ENCODE data around the gene YBX2. TPM values are rescaled to one million over a fixed set of nuclear protein-coding genes. Genes with fewer than 3 reads are reported as not detected.
A peak's percentile ranks its signal among the peaks of the same experiment; 100 is the strongest.

Gene YBX2
- total RNA-seq, 1 donor from 2014 or later: 0.52 TPM

DNA sequence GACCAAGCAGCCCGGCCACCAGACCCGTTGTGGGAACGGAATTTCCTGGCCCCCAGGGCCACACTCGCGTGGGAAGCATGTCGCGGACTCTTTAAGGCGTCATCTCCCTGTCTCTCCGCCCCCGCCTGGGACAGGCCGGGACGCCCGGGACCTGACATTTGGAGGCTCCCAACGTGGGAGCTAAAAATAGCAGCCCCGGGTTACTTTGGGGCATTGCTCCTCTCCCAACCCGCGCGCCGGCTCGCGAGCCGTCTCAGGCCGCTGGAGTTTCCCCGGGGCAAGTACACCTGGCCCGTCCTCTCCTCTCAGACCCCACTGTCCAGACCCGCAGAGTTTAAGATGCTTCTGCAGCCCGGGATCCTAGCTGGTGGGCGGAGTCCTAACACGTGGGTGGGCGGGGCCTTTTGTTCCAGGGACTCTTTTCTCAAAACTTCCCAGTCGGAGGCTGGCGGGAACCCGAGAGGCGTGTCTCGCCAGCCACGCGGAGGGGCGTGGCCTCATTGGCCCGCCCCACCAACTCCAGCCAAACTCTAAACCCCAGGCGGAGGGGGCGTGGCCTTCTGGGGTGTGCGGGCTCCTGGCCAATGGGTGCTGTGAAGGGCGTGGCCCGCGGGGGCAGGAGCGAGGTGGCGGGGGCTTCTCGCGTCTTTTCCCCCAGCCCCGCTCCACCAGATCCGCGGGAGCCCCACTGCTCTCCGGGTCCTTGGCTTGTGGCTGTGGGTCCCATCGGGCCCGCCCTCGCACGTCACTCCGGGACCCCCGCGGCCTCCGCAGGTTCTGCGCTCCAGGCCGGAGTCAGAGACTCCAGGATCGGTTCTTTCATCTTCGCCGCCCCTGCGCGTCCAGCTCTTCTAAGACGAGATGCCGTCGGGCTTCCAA is 13.1 kb downstream of the YBX2 start, which contains the start of gene SLC2A4:
Gene SLC2A4, plus strand, starts transcription at position 645 of the 879 bp plus-strand sequence. Its CDS starts 217 bp downstream, at position 862.
- H3K4me3 ChIP-seq (ENCODE audit: low read length in 3 of 3): peak within 1 kb of the TSS; percentile 80 to 92 (median 89)

DNA sequence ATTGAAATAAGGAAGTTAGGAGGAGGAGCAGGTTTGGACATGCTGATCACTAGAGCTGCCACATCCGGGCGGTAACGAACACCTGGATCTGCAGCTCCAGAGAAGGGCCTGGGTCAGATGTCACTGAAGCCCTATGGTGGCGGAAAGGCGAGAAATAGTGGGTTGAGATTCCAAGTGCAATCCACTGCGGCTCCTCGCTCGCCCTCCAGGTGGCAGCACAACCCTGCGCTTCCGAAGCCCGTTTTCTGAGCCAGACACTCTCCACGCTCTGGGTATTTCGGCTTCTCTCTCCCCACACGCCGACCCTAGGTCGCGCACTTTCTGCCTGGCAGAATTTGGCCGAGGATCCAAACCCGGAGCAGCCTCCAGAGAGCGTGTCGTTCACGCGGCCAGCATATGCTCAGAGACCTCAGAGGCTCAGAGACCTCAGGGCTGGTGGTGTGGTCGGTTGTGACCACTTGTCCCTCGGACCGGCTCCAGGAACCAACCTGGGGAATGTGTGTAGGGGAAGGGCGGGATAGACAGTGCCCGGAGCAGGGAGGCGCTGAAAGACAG is 13.8 kb downstream of the YBX2 start:
- Histone ChIP-seq H3K9ac (ENCODE audit: low read depth in 1 of 3, low read length in 3 of 3) (peak overlapping the region; percentile 91 to 99 (median 97)), H3K4me1 (ENCODE audit: control insufficient read depth in 3 of 3, insufficient read depth in 3 of 3, low read length in 3 of 3) (peaks cover 45 to 55% (median 47%) of the 10 kb centered on the region in 3 donors), H3K27ac (ENCODE audit: low read depth, low read length) (peak overlapping the region; percentile 99)

More for the DNA sequence above, 13.1 kb downstream of the YBX2 start, which contains the start of gene SLC2A4:
- Histone ChIP-seq H3K36me3 (ENCODE audit: control insufficient read depth in 3 of 3, insufficient read depth in 3 of 3, low read length in 3 of 3) (peaks cover 26 to 37% (median 28%) of the 10 kb centered on the region in 3 donors), H3K9ac (ENCODE audit: low read depth in 1 of 3, low read length in 3 of 3) (peak within 1 kb of the TSS; percentile 97 to 99 (median 98)), H3K4me1 (ENCODE audit: control insufficient read depth in 3 of 3, insufficient read depth in 3 of 3, low read length in 3 of 3) (peaks cover 49 to 62% (median 54%) of the 10 kb centered on the region in 3 donors), H3K9me3 (ENCODE audit: control insufficient read depth in 3 of 3, low read length in 3 of 3) (no peaks in the 10 kb centered on the region), H3K27me3 (ENCODE audit: control insufficient read depth in 3 of 3, insufficient read depth in 3 of 3, low read length in 3 of 3) (peaks cover 0 to 2% (median 0%) of the 10 kb centered on the region in 3 donors), H3K27ac (ENCODE audit: low read depth, low read length) (peak within 1 kb of the TSS; percentile 99)

DNA sequence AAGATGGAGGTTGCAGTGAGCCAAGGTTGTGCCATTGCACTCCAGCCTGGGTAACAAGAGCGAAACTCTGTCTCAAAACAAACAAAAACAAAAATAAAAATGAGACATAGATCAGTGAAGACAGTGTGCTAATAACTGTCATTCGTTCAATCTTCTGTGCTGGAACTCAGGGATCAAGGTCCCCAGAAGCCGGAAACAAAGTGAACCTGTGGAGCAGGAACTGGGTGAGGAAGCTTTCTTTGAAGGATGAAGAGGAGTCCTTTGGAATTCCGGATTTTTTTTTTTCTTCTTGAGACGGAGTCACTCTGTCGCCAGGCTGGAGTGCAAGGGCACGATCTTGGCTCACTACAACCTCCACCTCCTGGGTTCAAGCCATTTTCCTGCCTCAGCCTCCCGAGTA is 15.0 kb downstream of the YBX2 start:
- no peaks in the 10 kb centered on the region for H3K9me3 ChIP-seq (ENCODE audit: control insufficient read depth in 3 of 3, low read length in 3 of 3)
- peaks cover 0 to 2% (median 0%) of the 10 kb centered on the region in 3 donors for H3K27me3 ChIP-seq (ENCODE audit: control insufficient read depth in 3 of 3, insufficient read depth in 3 of 3, low read length in 3 of 3)
- no peak overlapping the region for H3K4me3 ChIP-seq (ENCODE audit: low read length in 3 of 3)
- peak overlapping the region; percentile 99 for H3K27ac ChIP-seq (ENCODE audit: low read depth, low read length)
- peaks cover 7 to 18% (median 10%) of the 10 kb centered on the region in 3 donors for H3K36me3 ChIP-seq (ENCODE audit: control insufficient read depth in 3 of 3, insufficient read depth in 3 of 3, low read length in 3 of 3)
- peaks cover 33 to 43% (median 36%) of the 10 kb centered on the region in 3 donors for H3K4me1 ChIP-seq (ENCODE audit: control insufficient read depth in 3 of 3, insufficient read depth in 3 of 3, low read length in 3 of 3)
- H3K9ac ChIP-seq (ENCODE audit: low read depth in 1 of 3, low read length in 3 of 3): peak overlapping the region in 1 of 3 donors; percentile 99

More for the DNA sequence above, 13.8 kb downstream of the YBX2 start:
- H3K27me3 ChIP-seq (ENCODE audit: control insufficient read depth in 3 of 3, insufficient read depth in 3 of 3, low read length in 3 of 3): peaks cover 0 to 2% (median 0%) of the 10 kb centered on the region in 3 donors
- no peaks in the 10 kb centered on the region for H3K9me3 ChIP-seq (ENCODE audit: control insufficient read depth in 3 of 3, low read length in 3 of 3)
- peaks cover 19 to 30% (median 21%) of the 10 kb centered on the region in 3 donors for H3K36me3 ChIP-seq (ENCODE audit: control insufficient read depth in 3 of 3, insufficient read depth in 3 of 3, low read length in 3 of 3)
- H3K4me3 ChIP-seq (ENCODE audit: low read length in 3 of 3): peak overlapping the region; percentile 77 to 89 (median 78)

DNA sequence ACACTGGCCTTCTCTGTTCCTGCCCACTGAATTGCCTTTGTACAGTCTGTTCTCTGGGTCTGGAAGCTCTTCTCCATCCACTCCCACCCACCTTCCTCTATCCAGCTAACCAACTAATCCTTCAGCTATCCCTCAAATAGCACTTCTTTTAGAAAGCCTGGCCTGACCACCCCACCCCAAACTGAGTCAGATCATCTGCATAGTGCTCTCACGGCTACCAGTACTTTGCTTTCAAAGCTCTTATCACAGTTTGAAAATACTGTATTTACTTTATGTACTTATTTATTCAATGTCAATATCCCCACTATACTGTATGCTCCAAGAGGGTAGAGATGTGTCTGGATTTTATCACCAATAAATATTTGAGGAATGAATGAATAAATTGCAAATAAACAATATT is 27.7 kb downstream of the YBX2 start:
- H3K27ac ChIP-seq (ENCODE audit: low read depth, low read length): no peak overlapping the region
- peaks cover 15 to 24% (median 20%) of the 10 kb centered on the region in 3 donors for H3K27me3 ChIP-seq (ENCODE audit: control insufficient read depth in 3 of 3, insufficient read depth in 3 of 3, low read length in 3 of 3)
- peaks cover 8 to 16% (median 10%) of the 10 kb centered on the region in 3 donors for H3K4me1 ChIP-seq (ENCODE audit: control insufficient read depth in 3 of 3, insufficient read depth in 3 of 3, low read length in 3 of 3)
- no peaks in the 10 kb centered on the region for H3K9me3 ChIP-seq (ENCODE audit: control insufficient read depth in 3 of 3, low read length in 3 of 3)
- H3K36me3 ChIP-seq (ENCODE audit: control insufficient read depth in 3 of 3, insufficient read depth in 3 of 3, low read length in 3 of 3): no peaks in the 10 kb centered on the region
- no peak overlapping the region for H3K4me3 ChIP-seq (ENCODE audit: low read length in 3 of 3)
- H3K9ac ChIP-seq (ENCODE audit: low read depth in 1 of 3, low read length in 3 of 3): no peak overlapping the region

DNA sequence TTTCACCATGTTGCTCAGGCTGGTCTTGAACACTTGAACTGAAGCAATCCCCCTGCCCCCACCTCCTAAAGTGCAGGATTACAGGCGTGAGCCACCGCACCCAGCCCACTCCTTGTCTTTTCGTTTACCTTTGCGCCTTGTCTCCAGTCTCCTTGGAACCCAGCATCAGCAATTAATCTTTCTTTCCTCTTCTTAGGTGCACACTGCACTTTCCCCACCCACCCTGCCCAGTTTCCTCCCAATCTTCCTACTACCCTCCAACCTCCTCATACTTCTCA is 30.7 kb downstream of the YBX2 start:
- no peak overlapping the region for H3K27ac ChIP-seq (ENCODE audit: low read depth, low read length)
- H3K9me3 ChIP-seq (ENCODE audit: control insufficient read depth in 3 of 3, low read length in 3 of 3): no peaks in the 10 kb centered on the region
- peaks cover 13 to 26% (median 20%) of the 10 kb centered on the region in 3 donors for H3K4me1 ChIP-seq (ENCODE audit: control insufficient read depth in 3 of 3, insufficient read depth in 3 of 3, low read length in 3 of 3)
- H3K9ac ChIP-seq (ENCODE audit: low read depth in 1 of 3, low read length in 3 of 3): no peak overlapping the region
- peaks cover 25 to 40% (median 37%) of the 10 kb centered on the region in 3 donors for H3K27me3 ChIP-seq (ENCODE audit: control insufficient read depth in 3 of 3, insufficient read depth in 3 of 3, low read length in 3 of 3)
- H3K36me3 ChIP-seq (ENCODE audit: control insufficient read depth in 3 of 3, insufficient read depth in 3 of 3, low read length in 3 of 3): peaks cover 8 to 10% (median 9%) of the 10 kb centered on the region in 3 donors
- H3K4me3 ChIP-seq (ENCODE audit: low read length in 3 of 3): no peak overlapping the region

DNA sequence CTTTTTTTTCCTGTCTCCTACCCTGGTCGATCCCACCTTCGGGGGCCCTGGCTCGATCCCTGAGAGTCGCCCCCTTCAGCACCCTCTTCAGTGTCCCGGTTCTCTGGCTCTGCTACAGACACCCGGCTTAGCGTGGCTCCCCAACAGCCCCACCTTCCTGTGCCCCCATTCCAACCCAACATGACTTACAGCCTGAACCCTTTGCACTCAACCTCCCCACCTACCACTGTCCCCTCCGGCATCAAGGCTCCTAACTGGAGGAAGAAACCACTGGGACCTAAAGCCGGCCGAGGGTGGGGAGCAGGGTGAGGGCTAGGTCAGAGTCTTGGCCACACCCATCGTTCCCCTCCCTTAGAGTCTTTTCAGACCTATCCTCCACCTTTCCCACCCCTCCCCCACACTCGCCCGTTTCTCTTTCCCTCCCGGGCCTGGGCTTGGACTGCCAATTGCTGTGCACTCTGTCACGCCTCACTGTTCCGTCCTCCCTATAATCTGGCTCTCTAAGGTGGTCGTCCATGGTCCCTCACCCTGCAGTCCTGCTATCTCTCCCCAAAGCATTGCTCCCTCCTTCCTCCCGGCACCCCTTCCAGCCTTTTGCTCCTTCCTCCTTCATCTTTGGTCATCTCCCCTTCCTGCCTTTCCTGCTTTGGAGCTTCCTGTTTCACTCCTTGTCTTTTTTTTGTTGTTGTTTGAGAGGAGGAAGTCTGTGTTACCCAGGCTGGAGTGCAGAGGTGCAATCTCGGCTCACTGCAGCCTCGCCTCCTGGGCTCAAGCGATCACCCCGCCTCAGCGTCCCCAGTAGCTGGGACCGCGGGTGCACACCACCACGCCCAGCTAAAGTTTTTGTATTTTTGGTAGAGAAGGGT is 31.3 kb downstream of the YBX2 start:
- Histone ChIP-seq H3K9ac (ENCODE audit: low read depth in 1 of 3, low read length in 3 of 3) (no peak overlapping the region), H3K4me1 (ENCODE audit: control insufficient read depth in 3 of 3, insufficient read depth in 3 of 3, low read length in 3 of 3) (peaks cover 13 to 26% (median 20%) of the 10 kb centered on the region in 3 donors), H3K36me3 (ENCODE audit: control insufficient read depth in 3 of 3, insufficient read depth in 3 of 3, low read length in 3 of 3) (peaks cover 13 to 15% (median 14%) of the 10 kb centered on the region in 3 donors), H3K27ac (ENCODE audit: low read depth, low read length) (no peak overlapping the region), H3K4me3 (ENCODE audit: low read length in 3 of 3) (peak overlapping the region in 2 of 3 donors; percentile 45 to 54), H3K27me3 (ENCODE audit: control insufficient read depth in 3 of 3, insufficient read depth in 3 of 3, low read length in 3 of 3) (peaks cover 25 to 40% (median 37%) of the 10 kb centered on the region in 3 donors), H3K9me3 (ENCODE audit: control insufficient read depth in 3 of 3, low read length in 3 of 3) (no peaks in the 10 kb centered on the region)

DNA sequence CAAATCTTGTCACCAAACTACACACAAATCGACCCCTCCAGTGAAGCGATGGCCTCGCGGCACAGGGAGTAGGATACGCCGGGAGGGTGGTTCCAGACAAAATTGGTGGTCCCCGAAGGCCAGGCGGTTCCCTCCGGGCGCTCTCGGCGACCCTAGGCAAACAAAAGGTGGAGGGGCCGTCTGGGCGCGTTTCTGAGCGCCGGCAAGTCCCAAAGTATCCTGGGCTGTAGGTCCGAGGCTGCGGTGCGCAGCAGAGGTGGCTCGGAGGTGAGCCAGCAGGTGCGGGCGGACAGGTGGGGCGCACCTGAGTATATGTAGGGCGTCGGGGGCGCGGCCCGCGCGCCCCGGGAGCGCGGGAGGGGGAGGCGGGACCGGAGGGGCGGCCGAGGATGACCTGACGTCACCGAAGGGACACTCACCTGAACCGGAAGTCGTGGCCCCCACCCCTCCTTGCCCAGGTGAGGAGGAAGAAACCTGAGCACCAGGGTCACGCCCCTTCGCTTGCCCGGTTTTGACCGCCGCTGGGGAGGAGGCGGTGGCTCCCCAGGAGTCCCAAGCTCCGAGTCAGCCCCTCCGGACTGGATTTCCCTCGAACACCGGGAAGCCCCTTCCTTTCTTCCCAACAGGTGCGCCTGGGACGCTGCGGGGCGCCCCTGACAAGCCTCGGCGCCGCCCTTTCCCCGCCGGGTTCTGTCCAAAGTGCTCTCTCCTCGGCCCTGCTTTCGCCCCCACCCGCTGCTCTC is 32.1 kb downstream of the YBX2 start, which contains the start of gene CLDN7:
Gene CLDN7, minus strand, starts transcription at position 287 of the 743 bp plus-strand sequence. CDS start 435 bp downstream, outside the sequence.
- H3K9ac ChIP-seq (ENCODE audit: low read depth in 1 of 3, low read length in 3 of 3): peak within 1 kb of the TSS in 2 of 3 donors; percentile 59 to 71
- H3K4me3 ChIP-seq (ENCODE audit: low read length in 3 of 3): peak within 1 kb of the TSS; percentile 36 to 56 (median 45)
- no peak within 1 kb of the TSS for H3K27ac ChIP-seq (ENCODE audit: low read depth, low read length)
- peaks cover 15 to 21% (median 17%) of the 10 kb centered on the region in 3 donors for H3K36me3 ChIP-seq (ENCODE audit: control insufficient read depth in 3 of 3, insufficient read depth in 3 of 3, low read length in 3 of 3)
- H3K27me3 ChIP-seq (ENCODE audit: control insufficient read depth in 3 of 3, insufficient read depth in 3 of 3, low read length in 3 of 3): peaks cover 25 to 40% (median 37%) of the 10 kb centered on the region in 3 donors
- no peaks in the 10 kb centered on the region for H3K9me3 ChIP-seq (ENCODE audit: control insufficient read depth in 3 of 3, low read length in 3 of 3)
- peaks cover 13 to 26% (median 20%) of the 10 kb centered on the region in 3 donors for H3K4me1 ChIP-seq (ENCODE audit: control insufficient read depth in 3 of 3, insufficient read depth in 3 of 3, low read length in 3 of 3)

DNA sequence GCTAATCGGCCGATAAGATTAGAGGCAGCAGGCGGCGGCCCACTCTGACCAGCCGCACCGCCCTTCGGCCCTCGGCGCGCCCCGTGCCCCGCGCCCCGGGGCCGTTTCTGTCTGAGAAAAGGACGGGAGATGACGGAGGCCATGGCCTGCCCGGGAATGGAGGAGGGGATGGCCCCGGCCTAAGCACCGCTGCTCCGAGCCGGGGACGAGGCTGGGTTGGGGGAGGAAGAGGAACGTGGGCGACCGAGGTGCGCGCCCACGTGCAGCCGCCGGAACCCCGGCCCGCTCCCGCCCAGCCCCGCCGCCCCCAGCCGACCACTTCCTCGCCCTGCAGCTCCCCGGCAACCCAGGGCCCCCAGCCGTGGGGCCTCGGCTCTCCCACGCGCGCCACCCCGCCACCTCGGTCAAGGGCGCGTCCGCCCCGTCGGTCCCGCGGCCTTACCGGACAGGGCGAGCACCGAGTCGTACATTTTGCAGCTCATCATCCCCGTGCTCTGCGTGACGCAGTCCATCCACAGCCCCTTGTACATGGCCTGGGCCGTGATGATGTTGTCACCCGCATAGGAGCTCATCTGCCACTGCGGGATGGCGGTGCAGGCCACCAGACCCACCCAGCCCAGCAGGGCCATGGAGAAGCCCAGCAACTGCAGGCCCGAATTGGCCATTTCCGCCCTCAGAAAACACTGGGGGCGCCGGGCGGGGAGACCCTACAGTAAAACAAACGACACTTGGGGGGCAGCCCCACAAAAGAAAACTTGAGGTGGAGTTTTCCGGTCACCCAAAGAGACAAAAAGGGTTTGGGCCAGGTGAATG is 32.9 kb downstream of the YBX2 start:
- H3K9me3 ChIP-seq (ENCODE audit: control insufficient read depth in 3 of 3, low read length in 3 of 3): no peaks in the 10 kb centered on the region
- H3K9ac ChIP-seq (ENCODE audit: low read depth in 1 of 3, low read length in 3 of 3): peak overlapping the region; percentile 43 to 71 (median 59)
- H3K27ac ChIP-seq (ENCODE audit: low read depth, low read length): no peak overlapping the region
- H3K4me1 ChIP-seq (ENCODE audit: control insufficient read depth in 3 of 3, insufficient read depth in 3 of 3, low read length in 3 of 3): peaks cover 13 to 26% (median 20%) of the 10 kb centered on the region in 3 donors
- peaks cover 22 to 27% (median 25%) of the 10 kb centered on the region in 3 donors for H3K36me3 ChIP-seq (ENCODE audit: control insufficient read depth in 3 of 3, insufficient read depth in 3 of 3, low read length in 3 of 3)
- H3K4me3 ChIP-seq (ENCODE audit: low read length in 3 of 3): peak overlapping the region; percentile 36 to 56 (median 54)
- peaks cover 25 to 40% (median 37%) of the 10 kb centered on the region in 3 donors for H3K27me3 ChIP-seq (ENCODE audit: control insufficient read depth in 3 of 3, insufficient read depth in 3 of 3, low read length in 3 of 3)

All from skeletal muscle tissue (tissue), 4 donors.